GM21526 (cell line): ENCODE data around the gene UBE2E3.
A peak's percentile ranks its signal among the peaks of the same experiment; 100 is the strongest.
"Not testable (repeated sequence)": the region's sequence is repeated elsewhere in the genome, so short reads cannot be mapped to it uniquely, and the experiment has no call there.

Experiments used
- ATAC-seq: cut with Tn5 transposase; IDR thresholded peaks from one replicate; pipeline ENCODE4 v1.9.1; 2021; ENCODE audit warnings: moderate library complexity; ENCODE audit not compliant: unreplicated experiment, low FRiP score

UBE2E3 gene

DNA sequence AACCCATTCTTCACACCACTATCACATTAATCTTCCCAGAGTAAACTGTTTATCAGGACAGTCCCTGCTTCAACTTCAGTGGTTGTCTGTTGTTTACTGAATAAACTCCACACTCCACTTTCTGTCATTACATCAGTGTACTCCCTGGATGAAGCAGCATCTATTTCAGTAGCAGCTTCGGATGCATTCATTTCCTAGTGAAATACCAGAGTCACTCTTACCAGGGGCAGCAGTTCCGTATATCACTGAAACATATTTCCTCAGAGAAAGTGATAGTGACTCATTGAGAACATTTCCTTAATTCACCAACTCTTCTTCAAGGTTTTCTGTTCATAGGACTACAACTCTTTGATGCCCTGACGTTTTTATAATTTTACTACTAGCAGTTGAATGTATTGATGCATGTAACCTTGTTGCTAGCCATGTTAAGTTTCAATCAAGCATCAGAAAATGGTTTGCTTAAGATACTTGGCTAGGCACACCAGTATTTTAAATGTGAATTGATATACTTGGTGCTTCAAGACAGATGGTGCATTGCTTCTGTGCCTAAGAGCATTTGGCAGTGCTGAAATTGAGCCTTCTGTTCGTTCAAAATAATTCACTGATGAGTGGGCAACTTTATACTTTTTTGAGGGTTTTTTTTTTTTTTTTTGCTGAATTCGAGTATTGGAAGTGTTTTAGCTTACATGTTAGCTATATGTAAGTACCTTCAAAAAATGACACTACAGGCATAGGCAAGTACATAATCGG, 92.3 kb downstream of the UBE2E3 start:
- no peak for ATAC-seq

DNA sequence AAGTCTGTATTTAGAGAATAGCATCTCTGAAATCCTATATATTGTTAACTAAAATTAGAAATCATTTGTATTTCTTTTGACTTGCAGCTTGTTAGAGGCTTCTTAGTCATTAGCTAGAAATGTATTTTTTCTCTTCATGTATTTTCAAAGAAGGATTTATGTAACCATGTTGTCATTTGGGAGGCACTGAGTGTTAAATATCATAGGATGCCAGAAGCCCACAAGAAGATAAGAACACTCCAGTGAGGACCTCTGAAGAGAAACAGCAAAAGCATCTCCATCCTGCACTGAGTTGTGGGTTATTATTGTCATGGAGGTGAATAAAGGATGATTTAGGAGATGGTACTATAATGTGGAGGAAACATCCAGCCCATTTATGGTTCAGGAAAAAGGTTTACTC, 93.5 kb downstream of the UBE2E3 start:
- no peak for ATAC-seq

DNA sequence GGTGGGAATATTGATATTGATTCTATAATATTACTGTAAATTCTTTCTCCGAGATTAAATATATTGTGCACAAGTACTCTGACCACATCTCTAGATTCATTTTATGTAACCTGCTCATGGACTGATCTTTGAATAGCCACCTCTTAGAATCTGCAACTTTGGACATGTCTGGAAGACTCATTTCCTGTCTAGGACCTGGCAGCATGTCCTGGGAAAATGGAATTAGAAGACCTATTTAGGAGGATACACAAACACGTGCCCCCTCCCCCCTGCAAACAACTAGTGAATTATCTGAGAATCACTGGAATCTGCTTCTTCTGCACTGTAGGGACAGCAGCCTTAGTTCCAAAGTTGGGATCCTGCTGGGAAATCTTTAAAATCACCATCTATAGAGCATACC, 94.1 kb downstream of the UBE2E3 start:
- no peak for ATAC-seq

DNA sequence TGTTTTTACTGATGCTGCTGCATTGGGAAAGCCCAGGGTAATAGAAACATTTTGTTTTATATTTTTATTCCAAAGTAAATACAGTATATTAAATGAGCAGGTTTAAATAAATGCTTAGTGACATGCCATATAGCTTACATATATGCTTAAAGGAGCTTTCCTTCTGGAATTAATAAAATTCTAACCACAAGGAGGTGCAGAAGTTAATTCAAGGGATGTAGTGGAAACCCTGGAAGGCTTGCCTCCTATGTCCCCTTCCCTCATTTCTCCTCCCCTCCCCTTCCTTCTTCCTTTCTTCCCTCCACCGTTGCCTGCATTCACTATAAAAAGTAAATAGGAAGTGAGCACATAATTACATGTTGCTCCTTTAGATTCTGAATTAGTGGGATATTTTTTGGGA, 96.3 kb downstream of the UBE2E3 start:
- no peak for ATAC-seq

DNA sequence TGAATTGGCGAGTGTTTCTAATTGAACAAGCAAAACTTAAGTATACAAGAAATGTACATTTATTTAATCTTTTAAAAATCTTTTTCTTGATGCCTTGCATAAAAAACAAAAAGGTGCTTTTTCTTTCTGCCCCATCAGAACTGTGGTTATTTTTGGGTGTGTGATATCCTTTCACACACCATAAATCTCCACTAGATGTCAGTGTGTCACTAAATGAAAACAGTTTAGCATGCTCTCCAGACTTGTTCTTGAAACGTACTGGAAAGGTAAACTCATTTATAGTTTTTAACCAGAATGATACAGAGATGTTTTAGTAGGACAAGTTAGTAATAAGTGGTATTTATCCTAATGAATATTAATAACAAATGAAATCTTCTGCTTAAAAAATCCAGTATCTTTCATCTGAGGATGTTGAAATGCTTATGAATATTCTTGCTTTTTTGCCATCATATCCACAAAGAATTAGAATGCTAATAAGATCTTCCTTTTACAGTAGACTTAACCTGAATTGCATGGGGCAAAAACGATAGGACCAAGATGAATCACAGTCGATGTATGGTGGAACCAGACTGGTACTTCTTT, 96.8 kb downstream of the UBE2E3 start:
- peak; percentile 88 for ATAC-seq

DNA sequence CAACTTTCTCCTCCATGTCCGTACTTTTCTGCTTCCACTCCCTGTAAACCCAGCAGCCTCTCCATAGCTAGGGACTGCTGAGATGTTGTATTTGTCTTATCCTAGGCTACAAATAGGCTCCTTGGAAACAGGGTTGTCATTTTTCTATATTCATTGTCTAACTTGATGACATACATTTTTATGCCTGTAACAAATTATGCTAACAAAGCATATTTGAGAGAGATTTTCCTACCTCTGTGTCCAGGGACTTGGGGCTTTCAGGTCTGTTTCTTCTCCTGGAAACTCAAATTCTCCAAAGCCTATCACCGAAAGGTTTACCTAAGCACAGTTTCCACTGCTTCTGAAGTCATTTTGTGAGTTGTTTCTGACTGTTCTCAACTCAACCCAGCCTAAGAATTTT, 102.7 kb downstream of the UBE2E3 start:
- no peak for ATAC-seq

DNA sequence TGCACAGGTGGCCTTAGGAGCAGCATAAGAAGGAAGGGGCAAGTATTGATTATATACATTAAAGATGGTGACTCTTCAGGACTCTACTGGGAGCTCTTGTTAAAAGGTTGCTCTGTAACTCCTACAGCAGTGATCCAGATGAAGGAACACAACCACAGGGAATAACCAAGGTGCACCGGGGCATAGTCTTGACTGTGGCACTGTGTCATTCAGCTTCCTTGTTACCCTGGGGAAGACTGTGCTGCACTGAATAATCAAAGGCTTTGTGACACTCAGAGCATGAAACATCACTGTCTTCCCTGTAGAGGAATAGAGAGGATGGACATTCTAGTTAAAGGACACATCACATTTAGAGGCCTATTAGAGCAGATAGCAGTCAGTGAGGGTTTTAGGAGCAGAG, 105.3 kb downstream of the UBE2E3 start:
- ATAC-seq: no peak

DNA sequence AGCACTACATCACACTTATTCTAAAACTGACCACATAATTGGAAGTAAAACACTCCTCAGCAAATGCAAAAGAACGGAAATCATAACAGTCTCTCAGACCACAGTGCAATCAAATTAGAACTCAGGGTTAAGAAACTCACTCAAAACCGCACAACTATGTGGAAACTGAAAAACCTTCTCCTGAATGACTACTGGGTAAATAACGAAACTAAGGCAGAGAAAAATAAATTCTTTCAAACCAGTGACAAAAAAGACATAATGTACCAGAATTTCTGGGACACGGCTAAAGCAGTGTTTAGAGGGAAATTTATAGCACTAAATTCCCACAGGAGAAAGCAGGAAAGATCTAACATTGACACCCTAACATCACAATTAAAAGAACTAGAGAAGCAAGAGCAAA, 111.5 kb downstream of the UBE2E3 start:
- not testable (repeated sequence) for ATAC-seq

DNA sequence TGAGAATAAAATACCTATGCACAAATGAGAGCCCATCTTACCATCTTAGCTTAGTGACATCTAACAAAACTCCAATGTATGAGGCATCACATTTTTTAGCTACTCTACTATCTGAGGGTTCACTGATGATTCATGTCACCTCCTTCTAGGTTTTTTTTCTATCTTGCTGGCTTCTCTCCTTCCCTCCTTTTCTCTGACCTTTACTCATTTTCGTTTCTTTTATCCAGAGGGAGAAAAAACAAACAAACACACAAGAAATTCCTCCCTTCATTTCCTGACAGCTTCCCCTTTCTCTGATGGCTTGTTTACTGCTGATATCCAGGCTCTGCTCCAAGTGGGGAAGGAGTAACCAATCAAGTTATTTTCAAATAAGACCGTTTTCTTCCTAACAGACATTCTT, 115.1 kb downstream of the UBE2E3 start:
- no peak for ATAC-seq

DNA sequence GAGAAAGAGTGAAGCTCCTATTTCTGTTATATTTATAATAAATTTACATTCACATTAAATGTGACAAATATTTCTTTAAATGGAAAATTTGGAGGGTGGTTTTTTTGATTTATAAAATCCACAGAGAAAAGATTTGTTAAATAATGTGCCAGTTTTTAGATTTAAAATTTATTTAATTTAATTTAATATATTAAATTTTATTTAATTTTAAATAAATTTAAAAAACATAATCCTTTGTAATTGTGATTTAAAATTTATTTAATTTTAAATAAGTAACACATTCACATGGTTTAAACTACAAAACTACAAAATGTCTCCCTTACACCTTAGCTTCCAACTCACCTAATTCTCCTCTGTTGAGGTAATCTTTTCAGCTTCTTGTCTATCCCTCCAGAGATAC, 123.3 kb downstream of the UBE2E3 start:
- ATAC-seq: no peak

DNA sequence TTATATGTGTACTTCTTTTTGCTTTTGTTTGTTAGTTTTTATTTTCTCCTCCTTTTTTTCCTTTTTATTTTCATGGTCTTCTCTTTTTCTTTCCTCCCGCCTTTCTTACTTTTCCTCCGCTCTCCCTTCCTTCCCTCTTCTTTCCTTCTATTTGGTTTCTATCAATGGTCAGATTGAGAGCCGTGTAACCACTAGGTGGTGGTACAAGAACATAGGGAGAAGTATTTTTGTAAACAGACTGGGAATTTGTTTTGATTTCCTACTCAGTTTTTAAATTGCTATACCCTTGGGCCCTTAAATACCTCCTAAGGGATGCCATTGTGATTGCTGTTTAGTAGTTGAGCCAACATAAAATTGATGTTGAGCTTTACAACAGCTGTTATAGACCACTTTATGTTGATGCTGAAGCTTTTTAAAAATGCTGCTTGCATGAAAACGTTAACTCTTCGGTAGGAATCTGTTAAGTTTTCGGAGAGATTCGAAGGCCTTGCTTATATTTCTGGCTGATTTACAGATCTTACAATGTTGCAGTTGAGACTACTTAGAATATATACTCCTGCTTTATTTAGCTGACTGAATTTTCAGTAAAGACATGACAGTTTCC, 124.2 kb downstream of the UBE2E3 start:
- no peak for ATAC-seq

DNA sequence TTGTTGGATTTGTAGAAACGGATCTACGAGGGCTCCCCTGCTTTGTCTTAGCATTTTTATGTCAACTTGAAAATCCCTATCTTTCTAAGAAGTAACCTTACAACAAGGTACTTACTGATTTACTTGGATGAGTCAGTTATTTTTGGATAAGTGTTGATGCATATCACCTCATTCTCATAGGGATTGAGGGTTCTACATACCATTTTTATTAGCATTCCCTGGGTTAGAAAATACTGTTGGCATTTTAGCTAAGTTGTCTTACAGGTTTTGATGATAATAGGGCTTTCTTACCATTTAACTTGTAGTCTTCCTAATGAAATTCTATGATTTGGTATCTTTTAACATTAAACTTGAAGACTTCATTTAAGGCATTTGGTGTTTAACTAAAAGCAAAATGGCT, 125.2 kb downstream of the UBE2E3 start:
- no peak for ATAC-seq

DNA sequence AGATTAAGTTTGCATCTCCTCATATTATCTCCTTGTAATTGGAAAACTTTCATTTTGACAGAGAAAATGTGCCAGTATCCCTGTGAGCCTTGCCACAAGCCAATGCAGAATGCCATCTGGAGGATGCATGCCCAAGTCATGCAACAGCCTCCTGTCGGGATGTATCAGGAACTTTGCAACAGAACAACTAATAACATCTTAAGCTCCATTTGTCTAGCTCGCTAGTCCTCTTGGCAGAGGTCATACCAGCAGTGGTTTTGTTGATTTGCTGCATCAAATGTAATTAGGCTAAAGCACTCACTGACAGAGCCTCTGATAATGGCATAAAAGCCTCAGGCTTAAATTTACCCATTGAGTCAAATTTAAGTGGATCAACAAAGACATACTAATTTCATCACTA, 125.8 kb downstream of the UBE2E3 start:
- ATAC-seq: no peak

DNA sequence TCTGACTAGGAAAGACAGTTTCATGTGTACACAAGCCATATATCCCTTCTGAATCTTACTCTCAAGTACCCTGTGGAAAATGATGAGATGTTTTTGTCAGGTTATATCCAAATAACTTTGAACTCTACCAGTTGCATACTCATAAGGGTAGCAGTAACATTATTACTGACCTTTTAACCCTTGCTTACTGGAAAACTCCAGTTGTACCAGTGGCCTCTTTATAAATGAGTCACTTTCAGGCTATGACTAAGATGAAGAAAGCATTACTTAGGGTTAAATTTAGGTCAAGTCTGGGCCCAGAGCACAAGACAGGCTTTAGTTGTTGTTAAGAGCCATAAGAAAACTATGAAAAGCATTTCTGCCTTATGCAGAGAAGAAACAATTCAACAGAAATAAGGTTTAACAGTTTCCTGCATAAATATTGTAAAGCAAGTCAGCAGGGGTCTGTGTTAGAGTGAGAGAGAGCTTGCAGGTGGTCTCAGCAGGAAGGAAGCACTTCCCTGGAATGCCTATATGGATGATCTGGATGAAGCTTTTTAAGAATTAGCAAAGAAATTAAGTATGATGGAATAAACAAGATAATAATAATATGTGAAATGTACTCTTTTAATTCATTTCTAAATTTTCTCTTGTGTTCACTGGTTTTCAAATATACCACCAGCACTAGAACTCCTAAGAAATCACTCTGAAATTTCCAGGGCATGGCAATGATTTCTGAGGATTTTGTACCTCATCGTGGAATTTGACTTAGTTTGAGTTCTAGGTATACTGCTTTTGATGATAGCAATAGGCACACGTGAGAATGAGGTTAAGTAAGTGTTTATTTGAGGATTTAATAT, 126.6 kb downstream of the UBE2E3 start:
- peak; percentile 99 for ATAC-seq

DNA sequence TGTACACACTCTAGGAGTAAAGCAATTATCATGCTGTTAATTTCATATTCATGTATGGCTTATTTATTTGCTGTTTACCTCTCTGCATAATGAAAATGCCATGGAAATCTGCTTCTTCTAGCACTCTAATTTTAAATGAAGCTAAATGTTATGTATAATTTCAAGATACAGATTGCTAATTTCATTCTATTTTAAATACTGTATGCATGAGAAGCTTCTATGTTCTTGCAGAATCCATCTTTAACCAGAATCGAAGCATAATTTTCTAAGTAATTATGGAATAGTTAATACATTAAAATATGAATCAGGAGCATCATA, 127.2 kb downstream of the UBE2E3 start:
- no peak for ATAC-seq

DNA sequence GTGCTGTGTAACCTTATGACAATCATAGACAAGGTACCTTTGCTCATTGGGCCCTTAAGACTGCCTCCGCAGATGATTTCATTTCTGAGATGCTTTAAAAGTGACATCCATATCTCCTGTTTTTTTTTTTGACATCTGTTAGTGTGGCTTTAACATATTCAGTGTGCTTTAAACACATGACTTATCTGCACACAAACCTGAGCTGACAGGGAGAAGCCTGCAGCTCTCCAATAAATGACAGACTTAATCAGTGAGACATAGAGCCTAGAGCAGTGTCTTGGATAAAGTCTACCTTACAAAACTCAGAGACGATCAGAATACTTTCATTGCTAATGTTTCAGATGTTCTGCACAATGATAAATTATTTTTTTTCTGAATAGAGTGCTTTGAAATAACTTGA, 130.7 kb downstream of the UBE2E3 start:
- ATAC-seq: no peak

DNA sequence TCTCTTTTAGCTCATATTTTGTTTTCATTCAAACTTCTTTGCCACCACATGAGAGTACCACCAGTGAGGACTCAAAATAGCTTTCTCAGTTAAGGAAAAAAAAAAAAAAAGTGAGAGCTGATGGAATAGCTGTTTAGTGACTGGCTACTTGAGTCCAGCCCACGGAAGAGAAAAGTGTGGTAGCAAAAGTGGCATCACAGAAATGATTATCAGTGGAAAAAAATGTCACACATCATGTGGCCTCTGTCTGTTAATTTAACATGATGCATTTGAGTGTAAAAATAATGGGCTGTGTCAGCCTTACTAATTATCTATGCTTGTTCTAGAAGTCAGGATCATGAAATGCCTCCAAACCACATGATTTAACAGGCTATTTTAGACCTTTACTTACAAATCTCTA, 132.5 kb downstream of the UBE2E3 start:
- ATAC-seq: no peak
